Iris pigment epithelial cell (primary cell): ENCODE data around the gene NPAS1.

Source experiments
- DNase-seq: peaks from one replicate; pipeline ENCODE4 v3.0.0-alpha.2; 2011; ENCODE audit warnings: low read depth

NPAS1 gene

GRCh38 chr19:47084879-47085439 is 65.3 kb downstream of the NPAS1 start:
- no peak for DNase-seq

DNA sequence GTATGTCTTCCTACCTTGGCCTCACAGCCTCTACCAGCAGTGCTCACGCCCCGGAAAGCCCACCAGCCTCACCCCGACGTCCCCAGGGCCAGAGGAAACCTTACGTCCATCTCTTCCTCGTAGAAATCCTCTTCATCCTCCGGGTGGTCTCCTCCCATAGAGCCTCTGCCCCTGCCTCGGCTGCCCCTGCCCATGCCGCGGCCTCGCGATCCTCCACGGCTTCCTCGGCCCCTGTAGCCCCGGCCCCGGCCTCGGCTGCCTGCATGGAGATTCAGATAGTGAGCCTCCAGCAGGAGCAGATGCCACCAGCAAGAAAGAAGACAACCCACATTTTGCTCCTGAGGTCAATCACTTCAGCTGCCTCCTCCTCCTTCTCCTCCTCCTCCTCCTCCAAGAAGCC is 66.6 kb downstream of the NPAS1 start:
- no peak for DNase-seq

GRCh38 chr19:47089767-47090350 is 70.2 kb downstream of the NPAS1 start:
- no peak for DNase-seq

GRCh38 chr19:47093254-47093653 is 73.6 kb downstream of the NPAS1 start:
- DNase-seq = no peak

DNA sequence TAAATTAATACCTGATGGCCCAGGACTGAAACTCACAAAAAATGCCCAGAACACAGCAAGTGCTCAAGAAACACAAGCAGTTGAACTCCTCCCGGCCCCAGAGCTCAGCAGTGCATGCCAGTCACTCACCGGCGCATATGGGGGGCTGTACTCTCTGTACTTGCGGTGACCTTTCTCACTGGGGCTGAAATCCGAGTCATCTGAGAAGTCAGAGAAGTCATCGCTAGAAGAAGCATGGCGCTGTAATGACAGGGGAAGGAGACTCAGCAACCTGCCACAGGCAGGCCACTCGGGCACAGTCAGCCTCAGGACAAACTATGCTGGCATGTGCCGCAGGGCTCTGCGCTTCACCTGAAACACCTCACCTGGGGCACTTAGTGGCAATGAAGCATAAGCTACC is 74.2 kb downstream of the NPAS1 start:
- no peak for DNase-seq

DNA sequence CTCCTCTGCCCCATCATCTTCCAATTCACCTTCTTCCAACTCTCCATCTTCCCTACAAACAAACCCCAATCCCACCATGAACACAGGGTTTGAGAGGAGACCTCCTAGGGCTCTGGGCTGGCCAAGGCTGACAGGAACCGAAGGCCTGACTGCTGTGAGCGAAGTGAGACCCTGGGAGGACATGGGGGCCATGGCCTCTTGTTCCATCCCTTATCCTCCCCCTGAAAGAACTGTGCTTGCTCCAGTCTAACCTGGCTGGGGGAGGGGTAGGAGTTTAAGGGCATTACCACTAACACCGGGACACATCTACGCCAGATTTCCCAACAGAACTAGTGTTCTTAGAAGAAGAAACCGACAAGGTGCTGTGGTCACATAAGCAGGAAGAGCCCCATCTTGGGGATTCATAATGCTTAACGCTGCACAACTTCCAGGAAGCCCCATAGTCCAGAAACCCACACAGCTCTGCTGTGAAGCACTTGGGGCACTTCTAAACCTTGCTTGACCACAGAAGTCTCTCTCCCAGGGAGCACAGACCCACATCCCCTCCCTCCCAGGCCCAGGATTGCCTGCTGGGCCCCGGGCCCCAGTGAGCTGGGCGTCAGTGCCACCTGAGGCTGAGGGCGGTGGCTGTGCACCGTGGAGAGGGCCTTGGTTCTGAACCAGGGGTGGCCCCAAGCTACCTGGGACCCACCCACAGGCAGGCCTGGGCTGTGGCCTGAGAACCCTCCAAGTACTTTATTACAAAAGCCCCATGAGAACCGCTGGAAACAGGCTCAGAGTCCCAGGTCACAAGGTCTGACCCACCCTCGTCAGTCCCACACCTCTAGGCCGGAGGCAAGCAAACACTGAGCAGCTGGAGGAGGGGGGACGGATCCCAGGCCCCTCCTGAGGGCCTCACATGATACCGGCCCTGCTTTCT is 75.2 kb downstream of the NPAS1 start:
- DNase-seq = no peak
